ENCODE results near the gene DAP.

DNA sequence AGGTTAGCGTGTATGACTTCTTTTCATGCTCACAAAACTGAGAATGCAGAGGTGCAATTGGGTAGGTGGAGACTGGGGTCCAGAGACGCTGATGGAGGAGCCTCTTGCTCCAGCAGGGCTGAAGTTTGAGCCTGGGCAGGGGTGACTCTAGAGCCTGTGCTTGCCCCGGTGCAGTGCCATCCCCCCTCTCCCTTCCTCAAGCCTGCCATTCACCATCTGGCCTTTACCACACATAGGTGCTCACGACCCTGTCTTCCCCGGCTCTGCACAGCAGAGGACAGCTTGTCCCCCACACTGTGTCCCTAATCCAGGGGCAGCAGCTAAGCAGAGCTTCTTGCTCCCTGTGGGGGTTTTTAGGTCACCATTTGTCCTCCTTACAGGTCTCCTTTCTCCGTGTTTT lies 86.5 kb downstream of the DAP start:
- TF ChIP-seq EP300 (IDR thresholded peaks at IDR 0.05) (no peak), POLR2A (IDR thresholded peaks at IDR 0.05; ENCODE audit: low read depth) (no peak)
- TF ChIP-seq, protein P1, sequence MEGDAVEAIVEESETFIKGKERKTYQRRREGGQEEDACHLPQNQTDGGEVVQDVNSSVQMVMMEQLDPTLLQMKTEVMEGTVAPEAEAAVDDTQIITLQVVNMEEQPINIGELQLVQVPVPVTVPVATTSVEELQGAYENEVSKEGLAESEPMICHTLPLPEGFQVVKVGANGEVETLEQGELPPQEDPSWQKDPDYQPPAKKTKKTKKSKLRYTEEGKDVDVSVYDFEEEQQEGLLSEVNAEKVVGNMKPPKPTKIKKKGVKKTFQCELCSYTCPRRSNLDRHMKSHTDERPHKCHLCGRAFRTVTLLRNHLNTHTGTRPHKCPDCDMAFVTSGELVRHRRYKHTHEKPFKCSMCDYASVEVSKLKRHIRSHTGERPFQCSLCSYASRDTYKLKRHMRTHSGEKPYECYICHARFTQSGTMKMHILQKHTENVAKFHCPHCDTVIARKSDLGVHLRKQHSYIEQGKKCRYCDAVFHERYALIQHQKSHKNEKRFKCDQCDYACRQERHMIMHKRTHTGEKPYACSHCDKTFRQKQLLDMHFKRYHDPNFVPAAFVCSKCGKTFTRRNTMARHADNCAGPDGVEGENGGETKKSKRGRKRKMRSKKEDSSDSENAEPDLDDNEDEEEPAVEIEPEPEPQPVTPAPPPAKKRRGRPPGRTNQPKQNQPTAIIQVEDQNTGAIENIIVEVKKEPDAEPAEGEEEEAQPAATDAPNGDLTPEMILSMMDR (IDR thresholded peaks at IDR 0.05): no peak

Data from esophagus muscularis mucosa (tissue), 4 donors.